HCT116 (cell line): ENCODE results near the gene FANCM. TPM values are rescaled to one million over a fixed set of nuclear protein-coding genes. Genes with fewer than 3 reads are reported as not detected.

Experiments
- ATAC-seq: fragments of 200-7000 bp; cut with Tn5 transposase; 2 replicates; pipeline ENCODE4 v1.9.1; 2020; ENCODE audit warnings: mild to moderate bottlenecking, moderate library complexity
- BruUV-seq: library from RNA; stranded (reverse); fragments of 400-500 nt; replicated peaks from 2 replicates; lab custom pipeline; 2021; lab: Mats Ljungman, UMichigan
- CTCF ChIA-PET: fragments of 300-600 bp; sonication (Branson Sonifier 250); formaldehyde crosslinking; loops from one replicate; lab custom pipeline; 2021; ENCODE audit warnings: antibody characterized with exemption; lab: Charles Lee
- POLR2A ChIA-PET: fragments of 300-600, 350-600 bp; sonication (Branson Sonifier 250); formaldehyde crosslinking; loops from one replicate; lab custom pipeline; 2021; ENCODE audit warnings: antibody characterized with exemption; lab: Charles Lee
- RAD21 ChIA-PET, 2 experiments: fragments of 300-600 bp; sonication (Branson Sonifier 250); formaldehyde crosslinking; loops; one replicate each; lab custom pipeline; 2023; ENCODE audit warnings: low total read pairs in 2 of 2; ENCODE audit not compliant: uncharacterized antibody in 2 of 2, unreplicated experiment in 2 of 2, low non-redundant PET in 1 of 2; lab: Charles Lee
- DNase-seq: peaks from one replicate; pipeline ENCODE4 v3.0.0-alpha.2; 2010; ENCODE audit warnings: low read depth, low spot score
- H2AFZ ChIP-seq: fragments of 200-600 bp; shearing (Covaris generic), sonication (generic); 2 replicates; pipeline ENCODE4 v1.6.1; 2017; ENCODE audit warnings: low read depth, mixed run types, mixed read lengths, antibody characterized with exemption, low read length; ENCODE audit not compliant: poor library complexity, severe bottlenecking
- H3K27ac ChIP-seq: 2 replicates; pipeline ENCODE4 v1.5.1; 2012; ENCODE audit warnings: low read depth, low read length
- H3K27me3 ChIP-seq: fragments of 200-600 bp; sonication (generic); 2 replicates; pipeline ENCODE4 v1.6.1; 2016; ENCODE audit warnings: mixed run types, low read length, mixed read lengths; ENCODE audit not compliant: insufficient read depth
- H3K36me3 ChIP-seq, 2 experiments: fragments of 200-500 bp in 1 of 2; fragments of 200-600 bp in 1 of 2; sonication (Bioruptor generic) in 1 of 2; sonication (generic) in 1 of 2; 2 replicates each; pipeline versions ENCODE4 v1.5.1 to v1.6.1; 2014 to 2016; ENCODE audit warnings: low read length in 2 of 2, inconsistent platforms in 1 of 2, mixed read lengths in 1 of 2, mixed run types in 1 of 2; ENCODE audit not compliant: insufficient read depth in 2 of 2, control insufficient read depth in 1 of 2
- H3K4me1 ChIP-seq, 2 experiments: fragments of 200-600 bp in 1 of 2; sonication (generic) in 1 of 2; 2 replicates each; pipeline versions ENCODE4 v1.5.1 to v1.6.1; 2012 to 2017; ENCODE audit warnings: low read length in 2 of 2, inconsistent platforms in 1 of 2, mild to moderate bottlenecking in 1 of 2, mixed read lengths in 1 of 2, mixed run types in 1 of 2, moderate library complexity in 1 of 2; ENCODE audit not compliant: insufficient read depth in 2 of 2, control insufficient read depth in 1 of 2
- H3K4me2 ChIP-seq: fragments of 200-600 bp; sonication (generic); 2 replicates; pipeline ENCODE4 v1.6.1; 2017; ENCODE audit warnings: mixed run types, low read length, mixed read lengths
- H3K4me3 ChIP-seq, 2 experiments: fragments of 200-600 bp in 1 of 2; sonication (generic) in 1 of 2; replicated peaks in 1 of 2; 2 replicates each; pipeline ENCODE4 v1.5.1; 2011 to 2016; ENCODE audit warnings: low read length in 2 of 2, control low read depth in 1 of 2, low read depth in 1 of 2, mild to moderate bottlenecking in 1 of 2, mixed read lengths in 1 of 2, mixed run types in 1 of 2
- H3K79me2 ChIP-seq: fragments of 200-600 bp; sonication (generic); 2 replicates; pipeline ENCODE4 v1.6.1; 2017; ENCODE audit warnings: mild to moderate bottlenecking, mixed run types, low read length, moderate library complexity, mixed read lengths; ENCODE audit not compliant: insufficient read depth
- H3K9ac ChIP-seq: fragments of 200-600 bp; sonication (generic); 2 replicates; pipeline ENCODE4 v1.6.1; 2016; ENCODE audit warnings: low read length, mixed read lengths
- H3K9me2 ChIP-seq: fragments of 200-600 bp; sonication (generic), shearing (Covaris generic); 2 replicates; pipeline ENCODE4 v1.6.1; 2017; ENCODE audit warnings: mixed run types, mild to moderate bottlenecking, moderate library complexity; ENCODE audit not compliant: insufficient read depth
- H3K9me3 ChIP-seq, 2 experiments: fragments of 200-500 bp in 1 of 2; fragments of 200-600 bp in 1 of 2; sonication (Bioruptor generic) in 1 of 2; sonication (generic) in 1 of 2; 2 replicates each; pipeline ENCODE4 v1.6.1; 2014 to 2017; ENCODE audit warnings: low read length in 2 of 2, mixed read lengths in 2 of 2, inconsistent platforms in 1 of 2, low read depth in 1 of 2, mild to moderate bottlenecking in 1 of 2, mixed run types in 1 of 2, moderate library complexity in 1 of 2; ENCODE audit not compliant: control insufficient read depth in 1 of 2, insufficient read depth in 1 of 2
- H4K20me1 ChIP-seq: fragments of 200-600 bp; sonication (generic), shearing (Covaris generic); 2 replicates; pipeline ENCODE4 v1.6.1; 2017; ENCODE audit warnings: mixed run types, mild to moderate bottlenecking, moderate library complexity; ENCODE audit not compliant: insufficient read depth
- CBX3 ChIP-seq: IDR thresholded peaks from 2 replicates; pipeline ENCODE4 v1.6.1; 2012; ENCODE audit warnings: low read depth
- CEBPB ChIP-seq: IDR thresholded peaks from 2 replicates; pipeline ENCODE4 v1.6.1; 2012; ENCODE audit warnings: low read depth
- EZH2 ChIP-seq: fragments of 200-600 bp; sonication (generic); IDR thresholded peaks from 2 replicates; pipeline ENCODE4 v1.6.1; 2017; ENCODE audit warnings: antibody characterized with exemption, mixed run types
- EZH2phosphoT487 ChIP-seq: fragments of 200-600 bp; IDR thresholded peaks from 2 replicates; pipeline ENCODE4 v1.6.1; 2018; ENCODE audit warnings: antibody characterized with exemption, borderline replicate concordance
- JUND ChIP-seq: IDR thresholded peaks from 2 replicates; pipeline ENCODE4 v1.6.1; 2012
- POLR2A ChIP-seq: IDR thresholded peaks from 2 replicates; pipeline ENCODE4 v1.7.0; 2011; ENCODE audit warnings: borderline replicate concordance; ENCODE audit not compliant: insufficient read depth, insufficient read length; ENCODE audit errors: extremely low read depth
- POLR2AphosphoS5 ChIP-seq: IDR thresholded peaks from 2 replicates; pipeline ENCODE4 v1.6.1; 2011; ENCODE audit warnings: mild to moderate bottlenecking, low read depth, low read length, moderate library complexity
- RAD21 ChIP-seq: IDR thresholded peaks from 2 replicates; pipeline ENCODE4 v1.6.1; 2012; ENCODE audit warnings: low read depth, mild to moderate bottlenecking
- SIN3A ChIP-seq: IDR thresholded peaks from 2 replicates; pipeline ENCODE4 v1.6.1; 2012; ENCODE audit warnings: low read depth
- SP1 ChIP-seq: IDR thresholded peaks from 2 replicates; pipeline ENCODE4 v1.6.1; 2012; ENCODE audit warnings: low read depth
- SRF ChIP-seq: IDR thresholded peaks from 2 replicates; pipeline ENCODE4 v1.6.1; 2012; ENCODE audit warnings: low read depth
- TCF7L2 ChIP-seq: IDR thresholded peaks from 2 replicates; pipeline ENCODE4 v1.7.0; 2011; ENCODE audit warnings: borderline replicate concordance, inconsistent platforms; ENCODE audit not compliant: insufficient read depth, insufficient read length; ENCODE audit errors: extremely low read depth
- YY1 ChIP-seq: IDR thresholded peaks from 2 replicates; pipeline ENCODE4 v1.6.1; 2011; ENCODE audit warnings: low read length, low read depth, moderate library complexity, mild to moderate bottlenecking; ENCODE audit not compliant: insufficient replicate concordance; ENCODE audit errors: extremely low read depth
- ZFX ChIP-seq: fragments of 450-650 bp; IDR thresholded peaks from 2 replicates; pipeline ENCODE4 v1.6.1; 2017
- ZNF274 ChIP-seq: fragments of 200-500 bp; sonication (Bioruptor generic); IDR thresholded peaks from 2 replicates; pipeline ENCODE4 v1.6.1; 2014; ENCODE audit warnings: mild to moderate bottlenecking, low read depth, low read length, inconsistent platforms
- intact Hi-C: fragments of 100-400 bp; cut with micrococcal nuclease; formaldehyde crosslinking; loops from 2 replicates; pipeline ENCODE4 v1.10.0; 2022
- total RNA-seq: library from RNA; stranded (reverse); gene quantifications from one replicate; pipeline ENCODE4 v1.2.1, GENCODE V29; 2021; ENCODE audit not compliant: unreplicated experiment
- TF ChIP-seq, protein P1 (sequence below): IDR thresholded peaks from 2 replicates; pipeline ENCODE4 v1.6.1; 2011; ENCODE audit warnings: mild to moderate bottlenecking, low read length, moderate library complexity; ENCODE audit not compliant: insufficient replicate concordance; ENCODE audit errors: extremely low read depth
- TF ChIP-seq, protein P2 (sequence below): IDR thresholded peaks from 2 replicates; pipeline ENCODE4 v1.6.1; 2012
- TF ChIP-seq, protein P3 (sequence below): IDR thresholded peaks from 2 replicates; pipeline ENCODE4 v1.6.1; 2012
- TF ChIP-seq, protein P4 (sequence below): IDR thresholded peaks from 2 replicates; pipeline ENCODE4 v1.6.1; 2012; ENCODE audit warnings: low read depth
- TF ChIP-seq, protein P5 (sequence below), 3 experiments: fragments of 200-600 bp in 1 of 3; sonication (generic) in 1 of 3; IDR thresholded peaks in 2 of 3; conservative IDR thresholded peaks in 1 of 3; 2 replicates each; pipeline ENCODE4 v1.5.1; 2012 to 2017; ENCODE audit warnings: low read depth in 2 of 3, low read length in 2 of 3, antibody characterized with exemption in 1 of 3, borderline replicate concordance in 1 of 3, control low read depth in 1 of 3, mild to moderate bottlenecking in 1 of 3, mixed read lengths in 1 of 3, mixed run types in 1 of 3, moderate library complexity in 1 of 3; ENCODE audit not compliant: insufficient read depth in 1 of 3

FANCM gene
- total RNA-seq, 1 experiment from 2014 or later = 10.9 TPM

DNA sequence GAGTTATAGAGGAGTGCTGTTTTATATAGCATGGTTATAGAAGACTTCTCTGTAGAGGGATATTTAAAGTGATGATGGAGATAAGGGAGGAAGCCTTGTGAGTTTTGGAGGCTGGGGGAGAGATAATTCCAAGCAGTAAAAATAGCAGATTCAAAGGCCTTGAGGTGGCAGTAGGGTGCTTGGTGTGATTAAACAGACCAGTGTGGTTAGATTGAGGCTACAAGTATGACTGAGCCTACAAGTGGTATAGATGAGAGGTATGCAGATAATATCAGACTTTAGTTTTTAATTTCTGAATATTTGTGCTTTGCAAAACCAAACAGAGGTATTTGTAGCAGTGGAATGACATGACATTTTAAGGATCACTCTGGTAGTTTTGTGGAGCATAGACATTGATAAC lies 20.3 kb downstream of the FANCM start:
- no peaks in the 10 kb centered on the region for H3K27me3 ChIP-seq
- no peaks in the 10 kb centered on the region for H4K20me1 ChIP-seq
- no peaks in the 10 kb centered on the region for H3K36me3 ChIP-seq
- no peaks in the 10 kb centered on the region for H3K4me1 ChIP-seq
- H3K9me3 ChIP-seq = no peaks in the 10 kb centered on the region
- POLR2A ChIA-PET = no interaction called here
- TF ChIP-seq, protein P1, sequence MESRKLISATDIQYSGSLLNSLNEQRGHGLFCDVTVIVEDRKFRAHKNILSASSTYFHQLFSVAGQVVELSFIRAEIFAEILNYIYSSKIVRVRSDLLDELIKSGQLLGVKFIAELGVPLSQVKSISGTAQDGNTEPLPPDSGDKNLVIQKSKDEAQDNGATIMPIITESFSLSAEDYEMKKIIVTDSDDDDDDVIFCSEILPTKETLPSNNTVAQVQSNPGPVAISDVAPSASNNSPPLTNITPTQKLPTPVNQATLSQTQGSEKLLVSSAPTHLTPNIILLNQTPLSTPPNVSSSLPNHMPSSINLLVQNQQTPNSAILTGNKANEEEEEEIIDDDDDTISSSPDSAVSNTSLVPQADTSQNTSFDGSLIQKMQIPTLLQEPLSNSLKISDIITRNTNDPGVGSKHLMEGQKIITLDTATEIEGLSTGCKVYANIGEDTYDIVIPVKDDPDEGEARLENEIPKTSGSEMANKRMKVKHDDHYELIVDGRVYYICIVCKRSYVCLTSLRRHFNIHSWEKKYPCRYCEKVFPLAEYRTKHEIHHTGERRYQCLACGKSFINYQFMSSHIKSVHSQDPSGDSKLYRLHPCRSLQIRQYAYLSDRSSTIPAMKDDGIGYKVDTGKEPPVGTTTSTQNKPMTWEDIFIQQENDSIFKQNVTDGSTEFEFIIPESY = no peak
- TF ChIP-seq RAD21 = no peak
- TF ChIP-seq CBX3 = no peak
- TF ChIP-seq SRF = no peak
- TF ChIP-seq, protein P2, sequence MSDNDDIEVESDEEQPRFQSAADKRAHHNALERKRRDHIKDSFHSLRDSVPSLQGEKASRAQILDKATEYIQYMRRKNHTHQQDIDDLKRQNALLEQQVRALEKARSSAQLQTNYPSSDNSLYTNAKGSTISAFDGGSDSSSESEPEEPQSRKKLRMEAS = no peak
- no peak for TF ChIP-seq POLR2A
- TF ChIP-seq, protein P3, sequence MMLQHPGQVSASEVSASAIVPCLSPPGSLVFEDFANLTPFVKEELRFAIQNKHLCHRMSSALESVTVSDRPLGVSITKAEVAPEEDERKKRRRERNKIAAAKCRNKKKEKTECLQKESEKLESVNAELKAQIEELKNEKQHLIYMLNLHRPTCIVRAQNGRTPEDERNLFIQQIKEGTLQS = no peak
- TF ChIP-seq SIN3A = no peak
- TF ChIP-seq SP1 = no peak
- no peak for TF ChIP-seq TCF7L2
- no peak for TF ChIP-seq CEBPB
- TF ChIP-seq ZFX = no peak
- TF ChIP-seq, protein P4, sequence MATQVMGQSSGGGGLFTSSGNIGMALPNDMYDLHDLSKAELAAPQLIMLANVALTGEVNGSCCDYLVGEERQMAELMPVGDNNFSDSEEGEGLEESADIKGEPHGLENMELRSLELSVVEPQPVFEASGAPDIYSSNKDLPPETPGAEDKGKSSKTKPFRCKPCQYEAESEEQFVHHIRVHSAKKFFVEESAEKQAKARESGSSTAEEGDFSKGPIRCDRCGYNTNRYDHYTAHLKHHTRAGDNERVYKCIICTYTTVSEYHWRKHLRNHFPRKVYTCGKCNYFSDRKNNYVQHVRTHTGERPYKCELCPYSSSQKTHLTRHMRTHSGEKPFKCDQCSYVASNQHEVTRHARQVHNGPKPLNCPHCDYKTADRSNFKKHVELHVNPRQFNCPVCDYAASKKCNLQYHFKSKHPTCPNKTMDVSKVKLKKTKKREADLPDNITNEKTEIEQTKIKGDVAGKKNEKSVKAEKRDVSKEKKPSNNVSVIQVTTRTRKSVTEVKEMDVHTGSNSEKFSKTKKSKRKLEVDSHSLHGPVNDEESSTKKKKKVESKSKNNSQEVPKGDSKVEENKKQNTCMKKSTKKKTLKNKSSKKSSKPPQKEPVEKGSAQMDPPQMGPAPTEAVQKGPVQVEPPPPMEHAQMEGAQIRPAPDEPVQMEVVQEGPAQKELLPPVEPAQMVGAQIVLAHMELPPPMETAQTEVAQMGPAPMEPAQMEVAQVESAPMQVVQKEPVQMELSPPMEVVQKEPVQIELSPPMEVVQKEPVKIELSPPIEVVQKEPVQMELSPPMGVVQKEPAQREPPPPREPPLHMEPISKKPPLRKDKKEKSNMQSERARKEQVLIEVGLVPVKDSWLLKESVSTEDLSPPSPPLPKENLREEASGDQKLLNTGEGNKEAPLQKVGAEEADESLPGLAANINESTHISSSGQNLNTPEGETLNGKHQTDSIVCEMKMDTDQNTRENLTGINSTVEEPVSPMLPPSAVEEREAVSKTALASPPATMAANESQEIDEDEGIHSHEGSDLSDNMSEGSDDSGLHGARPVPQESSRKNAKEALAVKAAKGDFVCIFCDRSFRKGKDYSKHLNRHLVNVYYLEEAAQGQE = no peak
- no peak for TF ChIP-seq EZH2
- TF ChIP-seq POLR2AphosphoS5 = no peak
- no peak for TF ChIP-seq YY1
- no peak for TF ChIP-seq EZH2phosphoT487
- no peak for TF ChIP-seq JUND
- TF ChIP-seq ZNF274 = no peak
- TF ChIP-seq, protein P5, sequence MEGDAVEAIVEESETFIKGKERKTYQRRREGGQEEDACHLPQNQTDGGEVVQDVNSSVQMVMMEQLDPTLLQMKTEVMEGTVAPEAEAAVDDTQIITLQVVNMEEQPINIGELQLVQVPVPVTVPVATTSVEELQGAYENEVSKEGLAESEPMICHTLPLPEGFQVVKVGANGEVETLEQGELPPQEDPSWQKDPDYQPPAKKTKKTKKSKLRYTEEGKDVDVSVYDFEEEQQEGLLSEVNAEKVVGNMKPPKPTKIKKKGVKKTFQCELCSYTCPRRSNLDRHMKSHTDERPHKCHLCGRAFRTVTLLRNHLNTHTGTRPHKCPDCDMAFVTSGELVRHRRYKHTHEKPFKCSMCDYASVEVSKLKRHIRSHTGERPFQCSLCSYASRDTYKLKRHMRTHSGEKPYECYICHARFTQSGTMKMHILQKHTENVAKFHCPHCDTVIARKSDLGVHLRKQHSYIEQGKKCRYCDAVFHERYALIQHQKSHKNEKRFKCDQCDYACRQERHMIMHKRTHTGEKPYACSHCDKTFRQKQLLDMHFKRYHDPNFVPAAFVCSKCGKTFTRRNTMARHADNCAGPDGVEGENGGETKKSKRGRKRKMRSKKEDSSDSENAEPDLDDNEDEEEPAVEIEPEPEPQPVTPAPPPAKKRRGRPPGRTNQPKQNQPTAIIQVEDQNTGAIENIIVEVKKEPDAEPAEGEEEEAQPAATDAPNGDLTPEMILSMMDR (IDR thresholded peaks at IDR 0.05 in 2 of 3, conservative IDR thresholded peaks at IDR 0.05 in 1 of 3; ENCODE audit: borderline replicate concordance in 1 of 3, insufficient read depth in 1 of 3, low read depth in 2 of 3, low read length in 2 of 3) = no peak
- no peak overlapping the region for H3K27ac ChIP-seq
- H2AFZ ChIP-seq = no peak overlapping the region
- no peak for DNase-seq
- RAD21 ChIA-PET = no interaction called here
- H3K4me2 ChIP-seq = no peak overlapping the region
- CTCF ChIA-PET = no interaction called here
- intact Hi-C loops = no loop called here
- H3K9me2 ChIP-seq = no peaks in the 10 kb centered on the region
- no peak overlapping the region for H3K4me3 ChIP-seq
- no peaks in the 10 kb centered on the region; the same call in none of the 2 replicates for H3K79me2 ChIP-seq
- ATAC-seq = no peak
- BruUV-seq = no TSS peak
- H3K9ac ChIP-seq = no peak overlapping the region
